Activated T-helper 1 cell treated with anti-CD3 and anti-CD28 coated beads, Interleukin-12 subunit alpha, Interleukin-12 subunit beta, Interleukin-2, Interleukin-4 antibody, amounts not matched to agents 30 ng/mL and 10 ng/mL and 1 ng/mL, durations not matched to agents 14 hours and 24 hours and 36 hours (primary cell): ENCODE measurements around the gene TOP2B. TPM values are rescaled to one million over a fixed set of nuclear protein-coding genes. Genes with fewer than 3 reads are reported as not detected.

Source experiments
- DNase-seq: peaks from one replicate; pipeline ENCODE4 v3.0.0; 2021; ENCODE audit warnings: low spot score
- H3K27ac Mint-ChIP-seq: one replicate; pipeline ENCODE4 v1.8.0; 2021; ENCODE audit warnings: mild to moderate bottlenecking, mixed read lengths
- H3K27me3 Mint-ChIP-seq: one replicate; pipeline ENCODE4 v1.8.0; 2022; ENCODE audit warnings: mild to moderate bottlenecking, moderate library complexity, mixed read lengths; ENCODE audit not compliant: insufficient read depth
- H3K36me3 Mint-ChIP-seq: one replicate; pipeline ENCODE4 v1.8.0; 2021; ENCODE audit warnings: low read depth, mixed read lengths
- H3K4me1 Mint-ChIP-seq: one replicate; pipeline ENCODE4 v1.8.0; 2021; ENCODE audit warnings: low read depth, mixed read lengths
- H3K4me3 Mint-ChIP-seq: one replicate; pipeline ENCODE4 v1.8.0; 2021; ENCODE audit warnings: mild to moderate bottlenecking, moderate library complexity, mixed read lengths
- H3K9me3 Mint-ChIP-seq: one replicate; pipeline ENCODE4 v1.8.0; 2021; ENCODE audit warnings: mixed read lengths
- intact Hi-C: fragments of 100-400 bp; cut with micrococcal nuclease; formaldehyde crosslinking; loops from one replicate; pipeline ENCODE4 v1.15.1; 2024
- total RNA-seq: library from RNA; stranded (reverse); gene quantifications from 2 replicates; pipeline ENCODE4 v1.2.3, GENCODE V29; 2022

Gene TOP2B
- total RNA-seq, 1 donor from 2014 or later: 133 TPM

DNA sequence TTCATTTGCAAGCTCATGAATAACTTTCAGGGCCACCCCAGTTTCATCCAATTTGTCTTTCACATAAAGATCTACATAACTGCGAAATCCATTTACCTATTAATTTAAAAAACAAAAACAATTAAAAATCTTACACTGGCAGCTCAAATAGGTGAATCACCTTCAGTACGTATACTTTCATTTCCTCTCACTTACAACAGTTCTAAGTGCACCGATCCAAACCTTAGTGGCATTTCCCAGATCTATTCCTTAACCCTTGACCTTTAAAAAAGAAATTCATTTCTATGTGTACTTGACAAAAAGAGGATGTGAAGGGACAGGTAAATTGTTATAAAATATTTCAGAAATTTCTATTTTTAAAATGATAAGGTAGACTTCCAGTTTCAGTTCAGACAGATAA lies 30.8 kb downstream of the TOP2B start:
- H3K36me3 Mint-ChIP-seq: peaks cover 34% of the 10 kb centered on the region

DNA sequence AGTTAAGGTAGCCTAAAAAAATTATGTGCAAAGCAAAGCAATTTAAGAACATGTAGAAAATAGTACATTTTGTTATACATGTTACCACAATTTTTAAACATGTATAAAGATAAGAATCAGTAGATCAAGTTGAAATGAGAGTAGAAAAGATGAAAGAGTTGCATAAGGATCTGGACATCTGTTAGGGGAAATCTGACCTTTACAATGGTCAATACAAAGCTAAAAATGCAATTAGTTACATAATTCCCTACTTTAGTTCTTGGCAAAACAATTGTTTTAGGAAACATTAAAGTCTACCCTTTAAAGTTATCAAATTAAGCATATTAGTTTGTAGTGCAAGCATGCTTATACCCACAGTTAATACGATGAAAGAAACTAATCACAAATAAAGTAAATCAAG lies 32.7 kb downstream of the TOP2B start:
- Mint-ChIP-seq H3K27ac (no peak overlapping the region), H3K4me1 (peaks cover 7% of the 10 kb centered on the region), H3K9me3 (no peaks in the 10 kb centered on the region), H3K4me3 (no peak overlapping the region), H3K27me3 (no peaks in the 10 kb centered on the region), H3K36me3 (peaks cover 33% of the 10 kb centered on the region)
- intact Hi-C loops: no loop called here
- no peak for DNase-seq

More for the DNA sequence above, 30.8 kb downstream of the TOP2B start:
- Mint-ChIP-seq H3K4me3 (no peak overlapping the region), H3K4me1 (peaks cover 7% of the 10 kb centered on the region), H3K27me3 (no peaks in the 10 kb centered on the region), H3K9me3 (no peaks in the 10 kb centered on the region), H3K27ac (no peak overlapping the region)
- intact Hi-C loops: no loop called here
- DNase-seq: no peak

GRCh38 chr3:25621087-25621486 lies 43.6 kb downstream of the TOP2B start:
- no peak for DNase-seq
- no peaks in the 10 kb centered on the region for H3K9me3 Mint-ChIP-seq
- H3K27me3 Mint-ChIP-seq: no peaks in the 10 kb centered on the region
- H3K36me3 Mint-ChIP-seq: peaks cover 55% of the 10 kb centered on the region
- H3K4me1 Mint-ChIP-seq: no peaks in the 10 kb centered on the region
- intact Hi-C loops: no loop called here
- peak overlapping the region; percentile 28 for H3K27ac Mint-ChIP-seq
- no peak overlapping the region for H3K4me3 Mint-ChIP-seq

- H3K27ac Mint-ChIP-seq: no peak overlapping the region
- H3K4me1 Mint-ChIP-seq: no peaks in the 10 kb centered on the region
- no peaks in the 10 kb centered on the region for H3K27me3 Mint-ChIP-seq
- H3K9me3 Mint-ChIP-seq: no peaks in the 10 kb centered on the region
- no peak for DNase-seq
- H3K36me3 Mint-ChIP-seq: peaks cover 53% of the 10 kb centered on the region
- no peak overlapping the region for H3K4me3 Mint-ChIP-seq
- intact Hi-C loops: no loop called here
Measured at GRCh38 chr3:25620493-25620892, 44.2 kb downstream of the TOP2B start.

- H3K4me3 Mint-ChIP-seq: no peak overlapping the region
- H3K4me1 Mint-ChIP-seq: no peaks in the 10 kb centered on the region
- DNase-seq: no peak
- intact Hi-C loops: no loop called here
- no peaks in the 10 kb centered on the region for H3K27me3 Mint-ChIP-seq
- no peak overlapping the region for H3K27ac Mint-ChIP-seq
- H3K9me3 Mint-ChIP-seq: no peaks in the 10 kb centered on the region
- H3K36me3 Mint-ChIP-seq: peaks cover 54% of the 10 kb centered on the region
Measured at GRCh38 chr3:25619382-25619781, 45.3 kb downstream of the TOP2B start.

DNA sequence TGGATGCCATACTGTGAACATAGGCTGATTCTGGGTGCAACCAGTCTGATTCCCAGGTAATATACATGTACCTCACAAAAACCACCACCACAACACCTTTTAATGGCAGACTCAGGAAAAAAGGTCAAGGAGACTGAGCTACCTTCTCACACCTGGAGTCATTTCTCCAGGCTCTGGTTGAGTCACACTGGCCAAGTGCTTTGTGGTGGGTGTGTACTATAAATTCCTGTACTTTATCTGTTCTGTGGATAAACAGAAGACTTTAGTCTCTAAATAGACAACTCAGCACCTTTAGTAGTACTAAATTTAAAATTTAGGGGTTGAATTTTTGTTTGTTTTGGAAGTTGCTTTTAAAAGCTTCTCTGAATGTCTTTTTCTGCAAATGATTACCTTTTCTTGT lies 46.7 kb downstream of the TOP2B start:
- intact Hi-C loops: no loop called here
- no peak overlapping the region for H3K27ac Mint-ChIP-seq
- H3K36me3 Mint-ChIP-seq: peaks cover 48% of the 10 kb centered on the region

GRCh38 chr3:25611193-25611592 lies 53.5 kb downstream of the TOP2B start:
- Mint-ChIP-seq H3K9me3 (no peaks in the 10 kb centered on the region), H3K27ac (no peak overlapping the region), H3K27me3 (no peaks in the 10 kb centered on the region), H3K36me3 (peaks cover 48% of the 10 kb centered on the region), H3K4me3 (no peak overlapping the region), H3K4me1 (peaks cover 7% of the 10 kb centered on the region)
- DNase-seq: no peak
- intact Hi-C loops: no loop called here

More for the DNA sequence above, 46.7 kb downstream of the TOP2B start:
- H3K9me3 Mint-ChIP-seq: no peaks in the 10 kb centered on the region
- no peak for DNase-seq
- no peaks in the 10 kb centered on the region for H3K27me3 Mint-ChIP-seq
- H3K4me1 Mint-ChIP-seq: no peaks in the 10 kb centered on the region
- no peak overlapping the region for H3K4me3 Mint-ChIP-seq

- no peak for DNase-seq
- Mint-ChIP-seq H3K27ac (peak overlapping the region; percentile 26), H3K9me3 (no peaks in the 10 kb centered on the region), H3K4me3 (no peak overlapping the region), H3K36me3 (peaks cover 50% of the 10 kb centered on the region), H3K27me3 (no peaks in the 10 kb centered on the region), H3K4me1 (peaks cover 7% of the 10 kb centered on the region)
- intact Hi-C loops: no loop called here
Measured at GRCh38 chr3:25610779-25611178, 53.9 kb downstream of the TOP2B start.

GRCh38 chr3:25610167-25610566 lies 54.5 kb downstream of the TOP2B start:
- intact Hi-C loops: no loop called here
- Mint-ChIP-seq H3K27ac (no peak overlapping the region), H3K36me3 (peaks cover 49% of the 10 kb centered on the region), H3K4me1 (peaks cover 7% of the 10 kb centered on the region), H3K27me3 (no peaks in the 10 kb centered on the region), H3K9me3 (no peaks in the 10 kb centered on the region), H3K4me3 (no peak overlapping the region)
- no peak for DNase-seq

DNA sequence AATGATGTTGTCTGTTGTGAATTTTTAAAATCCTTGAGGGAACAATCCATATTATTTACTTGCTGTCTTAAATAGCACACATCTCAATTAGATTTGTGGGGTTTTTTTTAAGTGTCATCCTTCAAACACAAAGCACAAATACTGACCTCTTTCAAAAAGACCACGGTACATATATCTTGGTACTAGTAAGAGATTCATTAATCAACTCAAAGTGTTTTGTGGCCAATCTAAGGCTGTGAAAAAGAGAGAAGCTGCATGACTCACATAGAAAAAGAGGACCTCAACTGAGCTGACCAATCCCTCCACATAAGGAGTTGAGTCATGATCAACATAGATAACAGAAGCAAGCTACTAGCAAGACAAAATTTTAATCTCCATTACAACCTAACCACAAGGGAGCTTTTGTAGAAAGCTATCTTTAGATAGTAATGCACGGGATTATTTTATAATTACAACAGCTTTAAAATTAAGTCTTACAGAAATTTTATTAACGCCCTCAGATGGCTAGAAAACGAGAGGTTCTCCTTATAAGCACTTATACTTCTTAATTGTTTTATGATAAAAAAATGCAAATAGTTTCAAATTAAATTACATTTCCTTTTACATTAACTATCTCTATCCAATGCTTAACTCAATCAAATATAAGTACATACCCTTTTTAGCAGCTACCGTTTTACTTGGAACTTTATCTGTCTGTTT lies 60.5 kb downstream of the TOP2B start:
- peaks cover 30% of the 10 kb centered on the region for H3K36me3 Mint-ChIP-seq
- peaks cover 8% of the 10 kb centered on the region for H3K4me1 Mint-ChIP-seq
- no peak for DNase-seq
- no peaks in the 10 kb centered on the region for H3K9me3 Mint-ChIP-seq
- intact Hi-C loops: no loop called here
- H3K27ac Mint-ChIP-seq: no peak overlapping the region
- no peak overlapping the region for H3K4me3 Mint-ChIP-seq
- H3K27me3 Mint-ChIP-seq: no peaks in the 10 kb centered on the region

GRCh38 chr3:25603703-25604102 lies 61.0 kb downstream of the TOP2B start:
- Mint-ChIP-seq H3K4me1 (peaks cover 8% of the 10 kb centered on the region), H3K36me3 (peaks cover 34% of the 10 kb centered on the region)

DNA sequence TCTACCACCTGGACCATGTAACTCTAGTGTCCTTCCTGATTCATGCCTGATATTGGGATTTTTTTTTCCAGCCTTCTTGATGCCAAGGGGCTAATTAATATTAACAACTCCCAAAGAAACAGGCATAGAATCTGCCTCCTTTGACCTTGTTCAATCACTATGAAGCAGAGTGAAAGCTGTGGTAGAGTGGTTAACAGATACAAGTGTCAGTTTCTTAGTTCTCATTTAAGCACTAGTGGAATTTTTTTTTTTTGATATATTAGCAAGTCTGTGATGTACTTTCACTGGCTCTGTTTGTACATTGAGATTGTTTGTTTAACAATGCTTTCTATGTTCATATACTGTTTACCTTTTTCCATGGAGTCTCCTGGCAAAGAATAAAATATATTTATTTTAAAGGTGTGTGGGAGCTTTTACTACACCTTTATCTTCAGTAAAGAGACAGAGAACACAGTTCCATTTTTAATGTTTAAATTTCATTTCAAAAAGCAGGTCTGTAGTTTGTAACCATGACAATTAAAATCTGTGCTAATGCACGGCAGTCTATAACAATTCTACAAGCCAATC lies 67.1 kb downstream of the TOP2B start:
- Mint-ChIP-seq H3K4me1 (no peaks in the 10 kb centered on the region), H3K9me3 (no peaks in the 10 kb centered on the region), H3K27me3 (no peaks in the 10 kb centered on the region), H3K27ac (no peak overlapping the region), H3K36me3 (peaks cover 21% of the 10 kb centered on the region), H3K4me3 (no peak overlapping the region)
- intact Hi-C loops: loop anchor here (10.0 kb wide), 1 partner anchor 153 kb away; no protein-coding TSS in a partner anchor
- DNase-seq: no peak

More at GRCh38 chr3:25603703-25604102, 61.0 kb downstream of the TOP2B start:
- no peak overlapping the region for H3K4me3 Mint-ChIP-seq
- no peaks in the 10 kb centered on the region for H3K9me3 Mint-ChIP-seq
- intact Hi-C loops: no loop called here
- H3K27me3 Mint-ChIP-seq: no peaks in the 10 kb centered on the region
- H3K27ac Mint-ChIP-seq: no peak overlapping the region
- no peak for DNase-seq

DNA sequence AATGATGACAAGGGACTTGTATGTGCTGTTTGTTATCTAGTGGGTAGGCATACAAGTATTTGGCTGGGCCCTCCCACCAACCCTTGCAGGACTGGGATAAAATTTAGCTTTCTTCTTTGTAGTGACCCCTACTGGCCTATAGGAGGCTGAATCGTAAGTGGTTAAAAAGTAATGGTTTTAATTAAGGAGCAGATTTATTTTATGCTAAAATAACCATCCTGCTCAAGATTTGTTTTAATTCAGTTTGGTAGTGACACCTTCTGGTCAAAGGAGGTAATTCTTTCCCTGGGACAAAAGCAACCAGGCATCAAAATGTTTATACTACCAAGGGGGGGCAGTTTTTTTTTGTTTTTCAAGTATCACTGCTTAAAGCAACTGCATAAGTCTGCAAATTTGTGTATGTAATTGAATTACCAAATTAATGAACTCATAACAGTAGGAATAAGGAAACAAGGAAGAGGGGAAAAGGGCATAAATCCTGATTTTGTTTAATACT lies 70.7 kb downstream of the TOP2B start:
- H3K9me3 Mint-ChIP-seq: no peaks in the 10 kb centered on the region

More for the DNA sequence above, 70.7 kb downstream of the TOP2B start:
- no peaks in the 10 kb centered on the region for H3K4me1 Mint-ChIP-seq
- DNase-seq: no peak
- H3K36me3 Mint-ChIP-seq: peaks cover 13% of the 10 kb centered on the region
- H3K4me3 Mint-ChIP-seq: no peak overlapping the region
- H3K27ac Mint-ChIP-seq: no peak overlapping the region
- intact Hi-C loops: loop anchor here (2.0 to 10.0 kb wide), 3 partner anchors 149 to 912 kb away; no protein-coding TSS in a partner anchor
- H3K27me3 Mint-ChIP-seq: no peaks in the 10 kb centered on the region
